Measurements from ENCODE around the gene ZNF276.

The ZNF276 gene

GRCh38 chr16:89749637-89750036 is 28.3 kb downstream of the ZNF276 start:
- Histone ChIP-seq H3K4me2 (ENCODE audit: insufficient read depth, low read length) (no peak overlapping the region), H3K79me2 (ENCODE audit: insufficient read depth, low read length) (peaks cover 11% of the 10 kb centered on the region), H2AFZ (ENCODE audit: low read depth, low read length) (no peak overlapping the region), H3K9me3 (ENCODE audit: insufficient read depth, low read length, severe bottlenecking) (no peaks in the 10 kb centered on the region), H4K20me1 (ENCODE audit: insufficient read depth, low read length) (peaks cover 28% of the 10 kb centered on the region; the same call in 1 of the 2 replicates), H3K27me3 (ENCODE audit: insufficient read depth, low read length, poor library complexity) (no peaks in the 10 kb centered on the region), H3K4me1 (ENCODE audit: insufficient read depth, low read length) (no peaks in the 10 kb centered on the region), H3K4me3 (ENCODE audit: low read depth in 1 of 2, low read length in 2 of 2) (no peak overlapping the region), H3K9ac (ENCODE audit: low read depth, low read length) (no peak overlapping the region), H3K36me3 (ENCODE audit: insufficient read depth, low read length) (peaks cover 93% of the 10 kb centered on the region), H3K27ac (ENCODE audit: low read length) (no peak overlapping the region)
- no peak for ATAC-seq (ENCODE audit: insufficient read depth, low read depth)
- DNase-seq, result no peak
- TF ChIP-seq EZH2 (IDR thresholded peaks at IDR 0.05; ENCODE audit: borderline replicate concordance, low read depth, low read length, severe bottlenecking) (no peak), CTCF (IDR thresholded peaks at IDR 0.05; ENCODE audit: borderline replicate concordance, extremely low read depth, low read length, poor library complexity, severe bottlenecking) (no peak)

GRCh38 chr16:89759746-89760340 is 38.5 kb downstream of the ZNF276 start:
- no peak overlapping the region for H3K4me3 ChIP-seq (ENCODE audit: low read depth in 1 of 2, low read length in 2 of 2)
- peaks cover 41% of the 10 kb centered on the region for H3K79me2 ChIP-seq (ENCODE audit: insufficient read depth, low read length)
- no peak overlapping the region for H3K9ac ChIP-seq (ENCODE audit: low read depth, low read length)
- peaks cover 92% of the 10 kb centered on the region for H3K36me3 ChIP-seq (ENCODE audit: insufficient read depth, low read length)
- H4K20me1 ChIP-seq (ENCODE audit: insufficient read depth, low read length), result peaks cover 12% of the 10 kb centered on the region; the same call in 1 of the 2 replicates
- ATAC-seq (ENCODE audit: insufficient read depth, low read depth) (peak; percentile 22; the same call in 1 of the 3 replicates), DNase-seq (no peak)
- no peak overlapping the region for H2AFZ ChIP-seq (ENCODE audit: low read depth, low read length)
- H3K4me2 ChIP-seq (ENCODE audit: insufficient read depth, low read length), result no peak overlapping the region
- H3K9me3 ChIP-seq (ENCODE audit: insufficient read depth, low read length, severe bottlenecking), result no peaks in the 10 kb centered on the region
- H3K27me3 ChIP-seq (ENCODE audit: insufficient read depth, low read length, poor library complexity), result no peaks in the 10 kb centered on the region
- H3K27ac ChIP-seq (ENCODE audit: low read length), result no peak overlapping the region
- no peaks in the 10 kb centered on the region for H3K4me1 ChIP-seq (ENCODE audit: insufficient read depth, low read length)
- TF ChIP-seq CTCF (IDR thresholded peaks at IDR 0.05; ENCODE audit: borderline replicate concordance, extremely low read depth, low read length, poor library complexity, severe bottlenecking) (no peak), EZH2 (IDR thresholded peaks at IDR 0.05; ENCODE audit: borderline replicate concordance, low read depth, low read length, severe bottlenecking) (no peak)

GRCh38 chr16:89761304-89761922 is 40.1 kb downstream of the ZNF276 start:
- peaks cover 90% of the 10 kb centered on the region for H3K36me3 ChIP-seq (ENCODE audit: insufficient read depth, low read length)
- H3K9ac ChIP-seq (ENCODE audit: low read depth, low read length), result no peak overlapping the region
- H3K4me3 ChIP-seq (ENCODE audit: low read depth in 1 of 2, low read length in 2 of 2), result no peak overlapping the region
- no peaks in the 10 kb centered on the region for H3K27me3 ChIP-seq (ENCODE audit: insufficient read depth, low read length, poor library complexity)
- no peak overlapping the region for H3K27ac ChIP-seq (ENCODE audit: low read length)
- H2AFZ ChIP-seq (ENCODE audit: low read depth, low read length), result no peak overlapping the region
- DNase-seq, result no peak
- TF ChIP-seq CTCF (IDR thresholded peaks at IDR 0.05; ENCODE audit: borderline replicate concordance, extremely low read depth, low read length, poor library complexity, severe bottlenecking), result no peak
- TF ChIP-seq EZH2 (IDR thresholded peaks at IDR 0.05; ENCODE audit: borderline replicate concordance, low read depth, low read length, severe bottlenecking), result no peak
- peaks cover 5% of the 10 kb centered on the region; the same call in 1 of the 2 replicates for H4K20me1 ChIP-seq (ENCODE audit: insufficient read depth, low read length)
- no peaks in the 10 kb centered on the region for H3K9me3 ChIP-seq (ENCODE audit: insufficient read depth, low read length, severe bottlenecking)
- H3K79me2 ChIP-seq (ENCODE audit: insufficient read depth, low read length), result peaks cover 27% of the 10 kb centered on the region
- no peak for ATAC-seq (ENCODE audit: insufficient read depth, low read depth)
- no peak overlapping the region for H3K4me2 ChIP-seq (ENCODE audit: insufficient read depth, low read length)
- no peaks in the 10 kb centered on the region for H3K4me1 ChIP-seq (ENCODE audit: insufficient read depth, low read length)
